NCI-H345 treated with DMSO at 0.1 percent for 48 hours (cell line): ENCODE measurements around the gene RAMP1.
"Not testable (repeated sequence)": the region's sequence is repeated elsewhere in the genome, so short reads cannot be mapped to it uniquely, and the experiment has no call there.

Source experiments
- DNase-seq: peaks from one replicate; lab custom pipeline; 2025; ENCODE audit not compliant: unreplicated experiment; lab: John Stamatoyannopoulos, UW

RAMP1 gene

GRCh38 chr2:237942513-237942899, 83.1 kb downstream of the RAMP1 start:
- DNase-seq: no peak

GRCh38 chr2:237943395-237944094, 84.1 kb downstream of the RAMP1 start:
- DNase-seq: no peak

DNA sequence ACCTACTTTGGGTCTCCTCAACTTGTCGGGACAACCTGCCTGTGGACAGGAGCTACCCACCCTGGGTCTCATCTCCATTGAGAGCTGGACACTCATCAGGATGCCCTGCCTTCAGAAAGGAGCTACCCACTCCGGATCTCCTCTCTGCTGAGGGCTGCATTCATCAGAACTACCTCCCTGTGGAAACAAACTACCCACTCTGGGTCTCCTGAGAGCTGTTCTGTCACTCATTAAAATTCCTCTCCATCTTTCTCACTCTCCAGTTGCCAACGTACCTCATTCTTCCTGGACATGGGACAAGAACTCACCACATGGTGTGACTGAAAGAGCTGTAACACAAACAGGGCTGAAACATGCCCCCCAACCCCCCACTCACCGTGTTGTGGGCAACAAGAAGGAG, 84.9 kb downstream of the RAMP1 start:
- DNase-seq: no peak

GRCh38 chr2:237946423-237946822, 87.0 kb downstream of the RAMP1 start:
- DNase-seq: no peak

DNA sequence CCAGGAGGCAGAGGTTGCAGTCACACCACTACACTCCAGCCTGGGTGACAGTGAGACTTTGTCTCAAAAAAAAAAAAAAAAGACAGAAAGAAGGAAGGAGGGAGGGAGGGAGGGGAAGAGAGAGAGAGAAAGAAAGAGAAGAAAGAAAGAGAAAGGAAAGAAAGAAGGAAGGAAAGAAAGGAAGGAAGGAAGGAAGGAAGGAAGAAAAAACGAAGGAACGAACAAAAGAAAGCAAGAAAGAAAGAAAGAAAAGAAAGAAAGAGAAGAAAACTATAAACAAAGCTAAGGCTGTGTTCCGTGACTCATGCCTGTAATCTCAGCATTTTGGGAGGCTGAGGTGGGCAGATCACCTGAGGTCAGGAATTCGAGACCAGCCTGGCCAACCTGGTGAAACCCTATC, 91.9 kb downstream of the RAMP1 start:
- DNase-seq: not testable (repeated sequence)

- no peak for DNase-seq
Observed at GRCh38 chr2:237951878-237952277, 92.5 kb downstream of the RAMP1 start.

DNA sequence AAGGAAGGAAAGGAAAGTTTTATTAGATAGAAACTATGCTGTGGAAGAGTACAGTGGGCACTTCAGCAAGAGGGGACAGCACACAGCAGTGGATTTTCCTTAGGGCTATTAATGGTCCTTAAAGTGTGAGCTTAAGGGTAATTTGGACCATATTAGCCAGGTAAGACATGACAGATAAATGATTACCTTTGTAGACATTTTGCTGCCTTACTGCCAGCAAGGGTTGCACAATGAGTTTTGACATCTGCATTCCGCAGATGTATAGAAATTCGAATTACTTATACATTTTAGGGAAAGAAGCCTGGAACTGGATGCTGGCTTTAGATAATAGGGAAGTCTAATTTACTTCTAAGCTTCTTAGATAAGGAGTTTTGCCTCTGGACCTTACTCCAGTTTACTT, 93.4 kb downstream of the RAMP1 start:
- DNase-seq: no peak

- no peak for DNase-seq
Observed at GRCh38 chr2:237955640-237956401, 96.4 kb downstream of the RAMP1 start.

GRCh38 chr2:237956402-237956736, 96.9 kb downstream of the RAMP1 start:
- no peak for DNase-seq

DNA sequence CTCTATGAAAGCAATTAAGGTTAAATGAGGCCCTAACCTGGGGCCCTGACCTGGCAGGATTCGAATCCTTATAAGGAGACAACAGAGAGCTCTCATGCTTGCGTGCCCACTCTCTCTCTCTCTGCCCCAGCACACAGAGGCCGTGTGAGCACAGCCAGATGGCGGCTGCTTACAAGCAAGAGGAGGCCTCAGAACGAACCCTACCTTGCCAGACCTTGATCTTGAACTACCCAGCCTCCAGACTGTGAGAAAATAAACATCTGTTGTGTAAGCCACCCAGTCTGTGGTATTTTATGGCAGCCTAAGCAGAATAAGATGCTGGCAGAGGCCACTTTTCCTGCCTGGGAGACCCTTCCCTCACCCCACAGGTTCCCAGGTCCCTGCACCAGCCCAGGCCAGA, 102.2 kb downstream of the RAMP1 start:
- DNase-seq: no peak
